ENCODE results near the gene CAMK2B. TPM values are rescaled to one million over a fixed set of nuclear protein-coding genes. Genes with fewer than 3 reads are reported as not detected.
A peak's percentile ranks its signal among the peaks of the same experiment; 100 is the strongest.

CAMK2B gene
- total and polyA plus RNA-seq, 12 donors: 30.8 to 152 (median 113) TPM

- intact Hi-C loops (cut with DNase I): loop anchor here in 9 of 10 donors (2.0 to 10.0 kb wide), 8 partner anchors 53 to 125 kb away; partner anchors contain the start of genes MYL7 (in 2 of the 9) and POLM (in 1 of the 9)
- H3K4me3 ChIP-seq: no peak overlapping the region
- no peak for TF ChIP-seq CTCF (IDR thresholded peaks at IDR 0.05)
- no peaks in the 10 kb centered on the region for H3K9me3 ChIP-seq
- peaks cover 0 to 17% (median 11%) of the 10 kb centered on the region in 7 donors for H3K27me3 ChIP-seq
- ATAC-seq (no peak), DNase-seq (no peak)
- WGBS, 2 donors: 79 to 84% methylated on average over 7 of the region's 7 CpGs
- no peaks in the 10 kb centered on the region for H3K36me3 ChIP-seq
- peaks cover 3 to 14% (median 12%) of the 10 kb centered on the region in 9 donors for H3K4me1 ChIP-seq
- H3K27ac ChIP-seq: no peak overlapping the region
Observed at GRCh38 chr7:44197474-44197873, 127.9 kb downstream of the CAMK2B start.

GRCh38 chr7:44196450-44196872 lies 128.9 kb downstream of the CAMK2B start:
- ATAC-seq: peak in 6 of 8 donors; percentile 23 to 66 (median 52)
- no peak overlapping the region for H3K4me3 ChIP-seq
- WGBS, 2 donors: 31 to 35% methylated on average over 3 of the region's 3 CpGs

GRCh38 chr7:44195889-44196288 lies 129.5 kb downstream of the CAMK2B start:
- intact Hi-C loops (cut with DNase I): loop anchor here in 9 of 10 donors (2.0 to 10.0 kb wide), 8 partner anchors 51 to 124 kb away; partner anchors contain the start of genes MYL7 (in 2 of the 9) and POLM (in 1 of the 9)
- H3K36me3 ChIP-seq: no peaks in the 10 kb centered on the region
- H3K4me1 ChIP-seq: peaks cover 0 to 5% (median 0%) of the 10 kb centered on the region in 9 donors
- no peak for ATAC-seq
- no peaks in the 10 kb centered on the region for H3K9me3 ChIP-seq
- no peak for DNase-seq
- no peak for TF ChIP-seq CTCF (IDR thresholded peaks at IDR 0.05)
- no peak overlapping the region for H3K27ac ChIP-seq
- 13 to 28% methylated on average over 1 of the region's 1 CpG for WGBS, 2 donors
- H3K27me3 ChIP-seq: peaks cover 0 to 25% (median 20%) of the 10 kb centered on the region in 7 donors
- no peak overlapping the region for H3K4me3 ChIP-seq

More at GRCh38 chr7:44196450-44196872, 128.9 kb downstream of the CAMK2B start:
- H3K27me3 ChIP-seq: peaks cover 0 to 21% (median 18%) of the 10 kb centered on the region in 7 donors
- H3K4me1 ChIP-seq: peaks cover 0 to 5% (median 2%) of the 10 kb centered on the region in 9 donors
- intact Hi-C loops (cut with DNase I): loop anchor here in 9 of 10 donors (2.0 to 10.0 kb wide), 8 partner anchors 52 to 124 kb away; partner anchors contain the start of genes MYL7 (in 2 of the 9) and POLM (in 1 of the 9)
- no peaks in the 10 kb centered on the region for H3K9me3 ChIP-seq
- no peaks in the 10 kb centered on the region for H3K36me3 ChIP-seq
- peak in 1 of 2 donors; percentile 30 for DNase-seq
- TF ChIP-seq CTCF (IDR thresholded peaks at IDR 0.05): peak; percentile 32 to 72 (median 64)
- no peak overlapping the region for H3K27ac ChIP-seq

GRCh38 chr7:44194562-44195145 lies 130.7 kb downstream of the CAMK2B start:
- Histone ChIP-seq H3K4me3 (no peak overlapping the region), H3K4me1 (peaks cover 0 to 5% (median 0%) of the 10 kb centered on the region in 9 donors), H3K27me3 (peaks cover 0 to 25% (median 20%) of the 10 kb centered on the region in 7 donors), H3K36me3 (no peaks in the 10 kb centered on the region), H3K9me3 (no peaks in the 10 kb centered on the region), H3K27ac (no peak overlapping the region)
- TF ChIP-seq CTCF (IDR thresholded peaks at IDR 0.05): no peak
- ATAC-seq (peak in 1 of 8 donors; percentile 36), DNase-seq (no peak)
- WGBS, 2 donors: 87 to 93% methylated on average over 3 of the region's 3 CpGs
- intact Hi-C loops (cut with DNase I): loop anchor here in 8 of 10 donors (5.0 to 10.0 kb wide), 7 partner anchors 50 to 122 kb away; partner anchors contain the start of genes MYL7 (in 2 of the 8) and POLM (in 1 of the 8)

All from heart right ventricle (tissue), 16 donors.